COLO668 (cell line): ENCODE measurements around the gene TNFRSF17.

Experiments used
- DNase-seq: peaks from one replicate; lab custom pipeline; 2025; ENCODE audit not compliant: unreplicated experiment; lab: John Stamatoyannopoulos, UW

The TNFRSF17 gene

DNA sequence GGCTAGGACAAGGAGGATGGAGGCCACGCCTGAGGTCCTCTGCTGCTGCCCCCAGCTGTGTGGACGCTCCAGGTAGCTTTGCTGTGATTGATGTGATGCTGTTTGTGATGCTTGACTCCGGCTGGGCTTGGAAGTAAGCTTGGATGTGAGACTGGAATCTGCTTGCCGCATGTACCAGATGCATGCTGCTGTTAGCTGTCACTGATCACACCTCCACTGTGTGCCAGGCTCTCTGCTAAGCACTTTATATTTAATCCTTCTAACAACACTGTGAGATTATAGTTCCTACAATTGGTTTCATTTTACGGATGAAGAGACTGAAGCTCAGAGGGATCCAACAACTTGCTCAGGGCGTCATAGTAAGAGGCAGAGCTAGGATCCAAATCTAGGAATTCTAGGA lies 35.0 kb downstream of the TNFRSF17 start:
- no peak for DNase-seq

DNA sequence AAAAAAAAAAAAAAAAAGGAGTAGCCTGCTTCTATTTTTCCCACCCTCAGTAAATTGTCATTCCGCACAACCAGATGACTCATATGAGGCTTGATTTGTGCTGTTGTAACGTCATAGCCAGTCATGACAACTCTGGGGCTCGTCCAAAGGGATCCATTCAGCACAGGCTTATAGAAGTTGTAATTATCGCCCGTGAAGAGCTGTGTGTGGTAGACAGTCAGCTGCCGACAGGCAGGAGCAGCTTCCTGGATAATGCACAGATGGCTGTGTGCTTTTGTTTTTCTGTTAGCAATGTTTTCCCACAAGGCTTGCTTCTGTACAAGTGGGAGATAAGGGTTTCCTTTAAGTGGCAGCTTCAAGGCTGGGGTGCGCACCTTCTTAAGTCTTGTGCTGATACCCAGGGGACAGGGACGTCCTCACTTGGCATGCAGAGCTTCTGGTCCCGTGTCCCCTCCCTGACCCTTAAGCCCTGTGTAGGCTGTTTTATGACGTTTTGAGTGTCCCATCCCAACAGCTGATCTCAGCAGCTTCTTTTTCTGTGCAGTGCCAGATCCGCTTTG lies 37.5 kb downstream of the TNFRSF17 start:
- no peak for DNase-seq

DNA sequence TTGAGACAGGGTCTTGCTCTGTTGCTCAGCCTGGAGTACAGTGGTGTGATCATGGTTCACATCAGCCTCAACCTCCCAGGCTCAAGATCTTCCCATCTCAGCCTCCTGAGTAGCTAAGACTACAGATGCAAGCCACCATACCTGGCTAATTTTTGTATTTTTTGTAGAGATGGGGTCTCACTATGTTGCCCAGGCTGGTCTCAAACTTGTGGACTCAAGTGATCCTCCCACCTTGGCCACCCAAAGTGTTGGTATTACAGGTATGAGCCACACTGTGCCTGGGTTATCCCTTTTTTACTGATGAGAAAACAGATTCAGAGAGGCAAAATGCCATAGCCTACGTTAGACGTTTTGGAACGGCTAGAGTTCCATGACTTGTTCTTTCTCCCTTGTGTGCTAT lies 41.6 kb downstream of the TNFRSF17 start:
- DNase-seq: no peak

DNA sequence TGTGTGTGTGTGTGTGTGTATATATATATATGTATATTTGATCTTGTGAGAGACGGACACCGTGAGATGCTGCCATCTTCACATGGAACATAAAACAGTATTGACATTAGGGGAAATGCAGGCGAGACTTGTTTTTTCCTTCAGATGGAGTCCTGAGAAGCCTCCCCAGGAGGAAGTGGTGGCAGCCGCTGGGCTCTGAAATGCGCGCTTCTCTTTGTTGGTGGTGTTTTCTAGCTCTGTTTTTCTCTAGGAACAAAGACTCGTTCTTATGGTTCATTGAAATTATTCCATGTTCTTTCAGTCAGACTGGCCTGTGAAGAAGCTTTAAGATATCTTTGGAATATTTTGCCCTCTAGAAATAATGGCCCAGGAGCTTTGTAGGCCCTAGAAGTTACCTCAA lies 44.5 kb downstream of the TNFRSF17 start:
- DNase-seq: no peak

DNA sequence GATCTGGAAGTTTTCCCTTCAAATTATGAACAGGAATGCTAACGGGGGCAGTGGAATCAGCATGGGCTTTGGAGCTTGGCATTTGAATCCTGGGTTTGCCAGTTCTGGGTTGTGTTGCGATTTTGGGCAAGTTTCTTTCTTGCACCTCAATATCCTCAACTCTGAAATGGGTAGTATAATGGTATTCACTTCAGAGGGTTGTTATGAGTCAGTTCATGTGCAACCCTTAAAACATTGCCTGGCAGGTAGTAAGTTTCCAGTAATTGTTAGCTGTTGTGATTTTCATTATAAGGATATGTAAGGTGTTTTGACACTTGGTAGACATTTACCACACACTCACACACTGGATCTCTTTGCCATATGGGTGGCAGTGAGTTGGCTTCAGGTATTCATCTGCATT lies 44.9 kb downstream of the TNFRSF17 start:
- no peak for DNase-seq

DNA sequence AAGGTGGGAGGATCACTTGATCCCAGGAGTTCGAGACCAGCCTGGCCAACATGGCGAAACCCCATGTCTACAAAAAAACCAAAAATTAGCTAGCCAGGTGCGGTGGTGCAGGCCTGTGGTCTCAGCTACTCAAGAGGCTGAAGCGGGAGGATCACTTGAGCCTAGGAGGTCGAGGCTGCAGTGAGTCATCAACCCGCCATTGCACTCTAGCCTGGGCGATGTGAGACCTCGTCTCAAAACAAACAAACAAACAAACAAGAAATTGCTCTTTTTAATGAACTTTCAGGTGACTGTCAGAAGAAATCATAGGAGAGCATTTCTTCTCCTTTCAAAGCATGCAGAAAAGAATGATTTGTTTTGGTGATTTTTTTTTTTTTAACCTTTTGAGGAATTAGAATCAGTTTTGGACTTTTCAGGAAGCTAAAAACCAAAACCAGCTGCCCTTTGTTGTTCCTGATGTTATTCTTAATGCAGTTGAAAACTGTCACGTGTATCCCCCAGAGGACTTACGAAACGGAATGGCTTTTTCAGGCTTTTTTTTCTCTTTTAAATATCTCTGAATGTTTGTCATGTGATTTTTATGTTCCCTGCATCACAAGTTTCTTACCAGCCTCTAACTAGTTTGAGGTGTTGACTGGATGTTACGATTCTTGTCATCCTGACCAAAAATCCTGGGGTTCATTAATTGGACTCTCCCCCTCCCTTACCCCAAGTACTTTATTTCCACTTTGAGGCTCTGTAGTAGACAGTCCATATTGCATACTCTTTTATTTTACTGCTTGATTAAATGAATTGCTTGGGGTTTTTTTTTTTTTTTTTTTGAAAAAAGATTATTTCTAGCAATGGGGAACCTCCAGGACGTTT lies 45.6 kb downstream of the TNFRSF17 start:
- no peak for DNase-seq

DNA sequence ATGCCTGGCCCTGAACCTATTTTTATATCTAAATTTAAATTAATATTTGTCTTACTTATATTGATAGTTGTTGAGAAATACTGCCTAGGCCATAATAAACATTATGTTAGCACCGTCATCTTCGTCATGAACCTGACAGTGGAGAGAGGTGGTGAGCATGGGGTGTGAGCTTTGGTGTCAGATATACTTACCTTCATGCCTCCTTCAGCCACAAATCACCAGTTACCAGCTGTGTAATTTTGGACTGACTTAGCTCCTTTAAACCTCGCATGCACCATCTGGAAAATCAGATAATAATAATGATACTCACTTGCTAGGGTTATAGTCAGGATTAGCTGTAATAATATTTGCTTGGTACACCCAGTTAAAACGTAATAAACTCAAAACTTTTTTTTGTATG lies 46.6 kb downstream of the TNFRSF17 start:
- DNase-seq: no peak

DNA sequence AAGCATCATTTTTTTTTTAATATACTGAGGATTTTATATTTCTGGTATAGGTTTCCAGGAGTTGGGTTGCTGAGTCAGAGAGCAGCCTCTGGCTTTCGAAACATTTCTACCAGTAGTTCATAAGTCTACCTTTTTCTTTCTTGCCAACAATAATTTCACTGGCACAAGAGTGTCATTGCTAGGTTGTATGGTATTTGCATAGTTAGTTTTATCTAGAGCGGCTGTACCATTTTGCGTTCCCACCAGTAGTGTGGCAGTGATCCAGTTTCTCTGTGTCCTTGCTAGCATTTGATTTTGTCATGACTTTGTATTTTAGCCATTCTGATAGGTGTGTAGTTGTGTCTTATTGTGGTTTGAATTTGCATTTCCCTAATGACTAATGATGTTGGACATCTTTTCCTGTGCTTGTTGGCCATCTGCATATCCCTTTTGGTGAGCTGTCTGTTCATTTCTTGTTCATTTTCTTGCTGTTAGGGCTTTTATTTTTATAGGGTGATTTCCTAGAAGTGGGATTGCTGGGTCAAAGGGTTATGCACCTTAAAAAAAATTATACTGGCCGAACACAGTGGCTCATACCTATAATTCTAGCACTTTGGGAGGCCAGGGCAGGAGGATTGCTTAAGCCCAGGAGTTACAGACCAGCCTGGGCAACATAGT lies 51.4 kb downstream of the TNFRSF17 start:
- DNase-seq: no peak

DNA sequence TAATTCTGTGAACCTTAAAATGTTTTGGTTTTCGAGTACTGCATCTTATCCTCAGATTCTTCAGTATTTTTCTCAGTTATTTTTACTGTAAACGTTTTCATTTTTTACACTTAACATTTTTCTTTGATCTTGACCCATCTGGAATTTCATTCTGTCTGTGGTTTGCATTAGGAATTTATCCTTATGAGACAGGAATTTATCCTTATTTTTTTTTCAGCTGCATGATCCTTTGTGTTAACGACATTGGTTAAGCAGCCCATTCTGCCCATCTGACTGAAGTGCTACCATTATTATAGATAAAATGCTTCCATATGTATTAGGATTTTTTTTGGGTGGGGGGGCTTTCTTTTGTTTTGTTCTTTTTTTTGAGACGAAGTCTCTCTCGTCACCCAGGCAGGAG lies 52.5 kb downstream of the TNFRSF17 start:
- no peak for DNase-seq
